Smooth muscle cell (in vitro differentiated cells): Measurements from ENCODE around the gene NAV2. TPM values are rescaled to one million over a fixed set of nuclear protein-coding genes. Genes with fewer than 3 reads are reported as not detected.

Experiments used
- DNase-seq: peaks from one replicate; lab custom pipeline; 2025; ENCODE audit not compliant: unreplicated experiment; lab: John Stamatoyannopoulos, UW
- H2AFZ ChIP-seq: fragments of 200-600 bp; sonication (generic); 2 replicates; pipeline ENCODE4 v1.6.0; 2016; ENCODE audit warnings: antibody characterized with exemption, low read depth, mild to moderate bottlenecking
- H3F3A ChIP-seq: fragments of 200-600 bp; sonication (generic); 2 replicates; pipeline ENCODE4 v1.6.0; 2017; ENCODE audit warnings: antibody characterized with exemption, low read depth
- H3K27ac ChIP-seq: fragments of 200-600 bp; sonication (generic); 2 replicates; pipeline ENCODE4 v1.5.1; 2016; ENCODE audit warnings: low read depth, mild to moderate bottlenecking
- H3K27me3 ChIP-seq: fragments of 200-600 bp; sonication (generic); 2 replicates; pipeline ENCODE4 v1.6.1; 2016; ENCODE audit warnings: low read depth, mild to moderate bottlenecking
- H3K36me3 ChIP-seq: fragments of 200-600 bp; sonication (generic); 2 replicates; pipeline ENCODE4 v1.5.1; 2016; ENCODE audit warnings: low read depth
- H3K4me1 ChIP-seq: fragments of 200-600 bp; sonication (generic); 2 replicates; pipeline ENCODE4 v1.5.1; 2016; ENCODE audit warnings: low read depth
- H3K4me2 ChIP-seq: fragments of 200-600 bp; sonication (generic); 2 replicates; pipeline ENCODE4 v1.6.0; 2016; ENCODE audit warnings: mild to moderate bottlenecking
- H3K4me3 ChIP-seq: fragments of 200-600 bp; sonication (generic); 2 replicates; pipeline ENCODE4 v1.5.1; 2016; ENCODE audit warnings: mild to moderate bottlenecking
- H3K79me2 ChIP-seq: fragments of 200-600 bp; sonication (generic); 2 replicates; pipeline ENCODE4 v1.6.0; 2016; ENCODE audit warnings: low read depth, mild to moderate bottlenecking
- H3K9ac ChIP-seq: fragments of 200-600 bp; sonication (generic); 2 replicates; pipeline ENCODE4 v1.6.0; 2016; ENCODE audit warnings: low read depth
- H3K9me3 ChIP-seq: fragments of 200-600 bp; sonication (generic); replicated peaks from 2 replicates; pipeline ENCODE4 v1.5.1; 2016; ENCODE audit warnings: low read depth
- H4K20me1 ChIP-seq: fragments of 200-600 bp; sonication (generic); 2 replicates; pipeline ENCODE4 v1.6.0; 2016; ENCODE audit warnings: low read depth
- WGBS: methylation state at CpG from one replicate; pipeline ENCODE4 v1.1.7; 2016; ENCODE audit warnings: low lambda C conversion rate; 5-methylcytosine and 5-hydroxymethylcytosine counted together
- polyA plus RNA-seq: library from polyadenylated mRNA; unstranded; fragments of >200 nt; fragmentation: Nextera tagmentation; extraction: Ambion mirVana; gene quantifications from 2 replicates; pipeline ENCODE4 v1.2.1, GENCODE V29; 2016
- total RNA-seq: library from RNA; depleted of rRNA; stranded (reverse); fragments of >200 nt; gene quantifications from 2 replicates; pipeline ENCODE4 v1.2.3, GENCODE V29; 2014
- TF ChIP-seq, protein P1 (sequence below): fragments of 200-600 bp; sonication (generic); IDR thresholded peaks from 2 replicates; pipeline ENCODE4 v1.5.1; 2017; ENCODE audit warnings: borderline replicate concordance, mild to moderate bottlenecking, antibody characterized with exemption; ENCODE audit not compliant: insufficient read depth, poor library complexity, severe bottlenecking

Gene NAV2
- total and polyA plus RNA-seq, 2 experiments from 2014 or later = 14.1 to 67.5 TPM

DNA sequence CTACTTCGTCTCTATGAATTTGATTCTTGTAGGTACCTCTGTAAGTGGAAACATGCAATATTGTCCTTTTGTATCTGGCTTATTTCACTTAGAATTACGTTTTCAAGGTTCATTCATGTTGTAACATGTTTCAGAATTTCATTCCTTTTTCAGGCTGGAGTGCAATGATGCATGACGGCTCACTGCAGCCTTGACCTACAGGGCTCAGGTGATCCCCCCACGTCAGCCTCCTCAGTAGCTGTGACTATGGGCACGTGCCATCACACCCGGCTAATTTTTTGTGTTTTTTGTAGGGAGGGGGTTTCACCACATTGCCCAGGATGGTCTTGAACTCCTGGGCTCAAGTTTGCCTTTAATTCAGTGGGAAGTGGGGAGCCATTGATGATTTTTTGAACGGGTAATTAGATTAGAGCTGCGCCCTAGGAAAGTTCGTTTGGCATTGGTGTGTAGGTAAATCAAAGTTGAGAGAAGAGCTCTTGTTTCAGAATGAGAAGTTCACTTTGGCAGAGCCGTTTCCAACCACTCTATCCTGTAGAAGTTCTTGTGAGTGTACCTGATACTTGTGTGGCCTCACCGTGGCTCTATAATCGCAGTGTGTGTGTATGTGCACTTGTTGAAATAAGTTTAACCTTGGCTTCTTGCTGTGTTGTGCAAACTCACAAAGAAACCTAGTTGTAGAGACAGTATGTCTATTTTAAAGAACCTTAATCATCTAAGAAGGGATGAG, 115.9 kb downstream of the NAV2 start:
- no peak for DNase-seq

DNA sequence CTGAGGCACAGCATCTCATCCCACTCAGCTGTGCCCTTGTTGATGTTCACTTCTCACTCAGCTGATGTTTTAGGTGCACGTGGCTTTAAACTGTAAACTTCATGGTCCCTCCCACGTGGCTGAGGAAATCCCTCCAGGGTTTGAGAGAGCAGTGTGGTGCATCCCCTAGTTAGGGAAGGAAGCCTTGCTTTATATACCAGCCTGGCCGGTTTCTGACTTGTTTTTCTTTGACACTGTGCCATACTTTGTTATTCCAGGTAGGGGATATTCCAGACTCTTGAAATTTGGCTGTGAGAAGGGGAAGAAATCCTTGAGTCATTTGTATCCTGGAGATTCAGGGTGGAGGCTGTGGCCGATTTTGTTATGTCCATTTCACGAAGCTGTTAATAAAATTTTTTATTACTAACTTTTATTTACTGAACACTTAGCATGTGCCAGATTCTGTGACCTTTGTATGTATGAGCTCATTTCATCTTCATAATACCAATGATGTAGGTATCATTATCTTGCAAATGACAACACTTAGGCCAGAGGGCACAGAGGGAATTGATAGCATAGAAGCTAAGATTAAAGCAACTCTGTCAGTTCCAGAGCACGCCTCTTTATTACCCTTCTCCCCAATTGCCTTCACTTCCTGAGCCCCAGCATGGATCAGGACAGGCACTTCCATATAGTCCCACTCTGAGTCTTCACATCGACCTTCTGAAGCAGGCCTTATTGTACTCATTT, 116.6 kb downstream of the NAV2 start:
- Histone ChIP-seq H3K4me2 (no peak overlapping the region), H3K27me3 (no peaks in the 10 kb centered on the region), H3K27ac (peak overlapping the region; percentile 19), H3K4me1 (peaks cover 17% of the 10 kb centered on the region), H3F3A (no peaks in the 10 kb centered on the region), H2AFZ (no peak overlapping the region), H4K20me1 (no peaks in the 10 kb centered on the region), H3K9me3 (no peaks in the 10 kb centered on the region), H3K9ac (no peak overlapping the region), H3K4me3 (no peak overlapping the region), H3K36me3 (peaks cover 3% of the 10 kb centered on the region), H3K79me2 (no peaks in the 10 kb centered on the region)
- DNase-seq = no peak
- WGBS = 38% methylated on average over 7 of the region's 7 CpGs
- TF ChIP-seq, protein P1, sequence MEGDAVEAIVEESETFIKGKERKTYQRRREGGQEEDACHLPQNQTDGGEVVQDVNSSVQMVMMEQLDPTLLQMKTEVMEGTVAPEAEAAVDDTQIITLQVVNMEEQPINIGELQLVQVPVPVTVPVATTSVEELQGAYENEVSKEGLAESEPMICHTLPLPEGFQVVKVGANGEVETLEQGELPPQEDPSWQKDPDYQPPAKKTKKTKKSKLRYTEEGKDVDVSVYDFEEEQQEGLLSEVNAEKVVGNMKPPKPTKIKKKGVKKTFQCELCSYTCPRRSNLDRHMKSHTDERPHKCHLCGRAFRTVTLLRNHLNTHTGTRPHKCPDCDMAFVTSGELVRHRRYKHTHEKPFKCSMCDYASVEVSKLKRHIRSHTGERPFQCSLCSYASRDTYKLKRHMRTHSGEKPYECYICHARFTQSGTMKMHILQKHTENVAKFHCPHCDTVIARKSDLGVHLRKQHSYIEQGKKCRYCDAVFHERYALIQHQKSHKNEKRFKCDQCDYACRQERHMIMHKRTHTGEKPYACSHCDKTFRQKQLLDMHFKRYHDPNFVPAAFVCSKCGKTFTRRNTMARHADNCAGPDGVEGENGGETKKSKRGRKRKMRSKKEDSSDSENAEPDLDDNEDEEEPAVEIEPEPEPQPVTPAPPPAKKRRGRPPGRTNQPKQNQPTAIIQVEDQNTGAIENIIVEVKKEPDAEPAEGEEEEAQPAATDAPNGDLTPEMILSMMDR = no peak

More for the DNA sequence above, 115.9 kb downstream of the NAV2 start:
- WGBS = 76% methylated on average over 12 of the region's 12 CpGs
- Histone ChIP-seq H3K9ac (no peak overlapping the region), H3K4me1 (peaks cover 17% of the 10 kb centered on the region), H3K27me3 (no peaks in the 10 kb centered on the region), H3K36me3 (no peaks in the 10 kb centered on the region), H3K9me3 (no peaks in the 10 kb centered on the region), H3K27ac (peak overlapping the region; percentile 19), H2AFZ (no peak overlapping the region), H3K4me3 (no peak overlapping the region), H3K4me2 (no peak overlapping the region), H3F3A (no peaks in the 10 kb centered on the region), H3K79me2 (no peaks in the 10 kb centered on the region), H4K20me1 (no peaks in the 10 kb centered on the region)
- TF ChIP-seq, protein P1 = no peak

DNA sequence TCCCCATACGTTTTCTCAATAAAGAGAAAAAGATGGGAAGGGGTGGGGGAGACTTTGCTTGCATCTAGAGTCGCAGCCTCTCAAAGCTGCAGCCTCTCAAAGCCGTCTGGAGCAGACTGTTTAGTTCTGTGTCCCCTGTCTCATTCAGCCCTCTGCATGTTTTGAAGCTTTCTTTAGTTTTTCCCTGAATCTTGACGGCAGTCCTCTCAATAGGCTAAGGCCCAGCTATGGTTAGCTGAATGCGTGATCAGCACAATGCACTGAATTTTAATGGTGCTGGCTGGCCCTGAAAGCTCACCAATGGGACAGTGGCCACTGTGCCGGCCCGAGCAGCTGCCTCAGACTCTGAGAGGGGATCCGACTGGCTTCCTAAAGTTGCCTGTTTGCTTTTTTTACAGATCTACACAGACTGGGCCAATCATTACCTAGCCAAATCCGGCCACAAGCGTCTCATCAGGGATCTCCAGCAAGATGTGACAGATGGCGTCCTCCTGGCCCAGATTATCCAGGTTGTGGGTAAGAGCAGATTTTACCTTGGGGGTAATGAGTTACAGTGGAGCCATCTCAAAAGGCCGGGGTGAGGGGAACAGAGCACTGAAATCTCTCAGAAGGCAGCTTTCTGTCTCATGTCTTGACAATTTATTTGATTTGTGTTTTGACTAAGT, 119.6 kb downstream of the NAV2 start:
- peaks cover 3% of the 10 kb centered on the region for H3K36me3 ChIP-seq
- TF ChIP-seq, protein P1 = no peak
- H2AFZ ChIP-seq = no peak overlapping the region
- H3K27me3 ChIP-seq = no peaks in the 10 kb centered on the region
- H3K79me2 ChIP-seq = no peaks in the 10 kb centered on the region
- no peak overlapping the region for H3K4me2 ChIP-seq
- no peaks in the 10 kb centered on the region for H3K9me3 ChIP-seq
- no peak overlapping the region for H3K4me3 ChIP-seq
- no peak overlapping the region for H3K9ac ChIP-seq
- no peaks in the 10 kb centered on the region for H3F3A ChIP-seq
- peaks cover 12% of the 10 kb centered on the region for H3K4me1 ChIP-seq
- no peak for DNase-seq
- WGBS = 95% methylated on average over 12 of the region's 12 CpGs
- no peaks in the 10 kb centered on the region for H4K20me1 ChIP-seq
- H3K27ac ChIP-seq = no peak overlapping the region
